ENCODE results near the gene GYS1.

Gene GYS1

GRCh38 chr19:48994035-48994386, 902 bp upstream of the GYS1 start:
- H3K9me3 ChIP-seq (ENCODE audit: control insufficient read depth, low read depth, low read length): no peaks in the 10 kb centered on the region
- peak overlapping the region; percentile 46 for H3K27ac ChIP-seq (ENCODE audit: low read length)
- H3K27me3 ChIP-seq (ENCODE audit: control insufficient read depth, insufficient read depth, low read length): no peaks in the 10 kb centered on the region
- H3K9ac ChIP-seq (ENCODE audit: low read length): peak overlapping the region; percentile 66
- no peaks in the 10 kb centered on the region for H3K4me1 ChIP-seq (ENCODE audit: control insufficient read depth, low read depth, low read length)
- peak overlapping the region; percentile 85 for H3K4me3 ChIP-seq (ENCODE audit: low read length)
- H3K36me3 ChIP-seq (ENCODE audit: control insufficient read depth, low read depth, low read length): no peaks in the 10 kb centered on the region

GRCh38 chr19:48992581-48993174, 431 bp downstream of the GYS1 start:
- H3K9me3 ChIP-seq (ENCODE audit: control insufficient read depth, low read depth, low read length): no peaks in the 10 kb centered on the region
- peak overlapping the region; percentile 85 for H3K4me3 ChIP-seq (ENCODE audit: low read length)
- peak overlapping the region; percentile 25 for H3K27ac ChIP-seq (ENCODE audit: low read length)
- peaks cover 10% of the 10 kb centered on the region for H3K36me3 ChIP-seq (ENCODE audit: control insufficient read depth, low read depth, low read length)
- no peaks in the 10 kb centered on the region for H3K27me3 ChIP-seq (ENCODE audit: control insufficient read depth, insufficient read depth, low read length)
- peak overlapping the region; percentile 73 for H3K9ac ChIP-seq (ENCODE audit: low read length)
- no peaks in the 10 kb centered on the region for H3K4me1 ChIP-seq (ENCODE audit: control insufficient read depth, low read depth, low read length)

- Histone ChIP-seq H3K9ac (ENCODE audit: low read length) (peak overlapping the region; percentile 73), H3K4me3 (ENCODE audit: low read length) (peak overlapping the region; percentile 85), H3K4me1 (ENCODE audit: control insufficient read depth, low read depth, low read length) (no peaks in the 10 kb centered on the region), H3K36me3 (ENCODE audit: control insufficient read depth, low read depth, low read length) (peaks cover 10% of the 10 kb centered on the region), H3K27ac (ENCODE audit: low read length) (peak overlapping the region; percentile 25), H3K9me3 (ENCODE audit: control insufficient read depth, low read depth, low read length) (no peaks in the 10 kb centered on the region), H3K27me3 (ENCODE audit: control insufficient read depth, insufficient read depth, low read length) (no peaks in the 10 kb centered on the region)
These were observed 1.1 kb downstream of the GYS1 start for GRCh38 chr19:48991873-48992580.

- Histone ChIP-seq H3K4me3 (ENCODE audit: low read length) (no peak overlapping the region), H3K9ac (ENCODE audit: low read length) (no peak overlapping the region), H3K36me3 (ENCODE audit: control insufficient read depth, low read depth, low read length) (peaks cover 10% of the 10 kb centered on the region), H3K4me1 (ENCODE audit: control insufficient read depth, low read depth, low read length) (no peaks in the 10 kb centered on the region), H3K9me3 (ENCODE audit: control insufficient read depth, low read depth, low read length) (no peaks in the 10 kb centered on the region), H3K27me3 (ENCODE audit: control insufficient read depth, insufficient read depth, low read length) (no peaks in the 10 kb centered on the region), H3K27ac (ENCODE audit: low read length) (no peak overlapping the region)
These were observed 2.0 kb downstream of the GYS1 start for GRCh38 chr19:48991011-48991609.

- H3K27ac ChIP-seq (ENCODE audit: low read length): no peak overlapping the region
- H3K27me3 ChIP-seq (ENCODE audit: control insufficient read depth, insufficient read depth, low read length): no peaks in the 10 kb centered on the region
- no peak overlapping the region for H3K4me3 ChIP-seq (ENCODE audit: low read length)
- no peaks in the 10 kb centered on the region for H3K4me1 ChIP-seq (ENCODE audit: control insufficient read depth, low read depth, low read length)
- H3K9ac ChIP-seq (ENCODE audit: low read length): no peak overlapping the region
- H3K9me3 ChIP-seq (ENCODE audit: control insufficient read depth, low read depth, low read length): no peaks in the 10 kb centered on the region
- peaks cover 10% of the 10 kb centered on the region for H3K36me3 ChIP-seq (ENCODE audit: control insufficient read depth, low read depth, low read length)
These were observed 2.7 kb downstream of the GYS1 start for GRCh38 chr19:48990400-48990799.

- Histone ChIP-seq H3K4me1 (ENCODE audit: control insufficient read depth, low read depth, low read length) (no peaks in the 10 kb centered on the region), H3K4me3 (ENCODE audit: low read length) (no peak overlapping the region), H3K9me3 (ENCODE audit: control insufficient read depth, low read depth, low read length) (no peaks in the 10 kb centered on the region), H3K9ac (ENCODE audit: low read length) (no peak overlapping the region), H3K27me3 (ENCODE audit: control insufficient read depth, insufficient read depth, low read length) (no peaks in the 10 kb centered on the region), H3K36me3 (ENCODE audit: control insufficient read depth, low read depth, low read length) (peaks cover 10% of the 10 kb centered on the region), H3K27ac (ENCODE audit: low read length) (no peak overlapping the region)
These were observed 3.3 kb downstream of the GYS1 start for GRCh38 chr19:48989701-48990291.

- Histone ChIP-seq H3K4me3 (ENCODE audit: low read length) (no peak overlapping the region), H3K36me3 (ENCODE audit: control insufficient read depth, low read depth, low read length) (peaks cover 10% of the 10 kb centered on the region), H3K27me3 (ENCODE audit: control insufficient read depth, insufficient read depth, low read length) (no peaks in the 10 kb centered on the region), H3K9me3 (ENCODE audit: control insufficient read depth, low read depth, low read length) (no peaks in the 10 kb centered on the region), H3K4me1 (ENCODE audit: control insufficient read depth, low read depth, low read length) (no peaks in the 10 kb centered on the region), H3K27ac (ENCODE audit: low read length) (no peak overlapping the region), H3K9ac (ENCODE audit: low read length) (no peak overlapping the region)
These were observed 4.2 kb downstream of the GYS1 start for GRCh38 chr19:48988860-48989259.

- Histone ChIP-seq H3K4me1 (ENCODE audit: control insufficient read depth, low read depth, low read length) (no peaks in the 10 kb centered on the region), H3K9ac (ENCODE audit: low read length) (no peak overlapping the region), H3K36me3 (ENCODE audit: control insufficient read depth, low read depth, low read length) (peaks cover 10% of the 10 kb centered on the region), H3K4me3 (ENCODE audit: low read length) (no peak overlapping the region), H3K27me3 (ENCODE audit: control insufficient read depth, insufficient read depth, low read length) (no peaks in the 10 kb centered on the region), H3K27ac (ENCODE audit: low read length) (no peak overlapping the region), H3K9me3 (ENCODE audit: control insufficient read depth, low read depth, low read length) (no peaks in the 10 kb centered on the region)
These were observed 4.8 kb downstream of the GYS1 start for GRCh38 chr19:48988286-48988685.

- Histone ChIP-seq H3K9me3 (ENCODE audit: control insufficient read depth, low read depth, low read length) (no peaks in the 10 kb centered on the region), H3K27ac (ENCODE audit: low read length) (no peak overlapping the region), H3K27me3 (ENCODE audit: control insufficient read depth, insufficient read depth, low read length) (no peaks in the 10 kb centered on the region), H3K4me1 (ENCODE audit: control insufficient read depth, low read depth, low read length) (no peaks in the 10 kb centered on the region), H3K4me3 (ENCODE audit: low read length) (no peak overlapping the region), H3K9ac (ENCODE audit: low read length) (no peak overlapping the region), H3K36me3 (ENCODE audit: control insufficient read depth, low read depth, low read length) (peaks cover 14% of the 10 kb centered on the region)
These were observed 5.8 kb downstream of the GYS1 start for GRCh38 chr19:48987323-48987722.

- H3K9me3 ChIP-seq (ENCODE audit: control insufficient read depth, low read depth, low read length): no peaks in the 10 kb centered on the region
- H3K9ac ChIP-seq (ENCODE audit: low read length): no peak overlapping the region
- peaks cover 14% of the 10 kb centered on the region for H3K36me3 ChIP-seq (ENCODE audit: control insufficient read depth, low read depth, low read length)
- no peak overlapping the region for H3K4me3 ChIP-seq (ENCODE audit: low read length)
- H3K27ac ChIP-seq (ENCODE audit: low read length): no peak overlapping the region
- no peaks in the 10 kb centered on the region for H3K4me1 ChIP-seq (ENCODE audit: control insufficient read depth, low read depth, low read length)
- H3K27me3 ChIP-seq (ENCODE audit: control insufficient read depth, insufficient read depth, low read length): no peaks in the 10 kb centered on the region
These were observed 6.9 kb downstream of the GYS1 start for GRCh38 chr19:48986211-48986610.

- no peak overlapping the region for H3K4me3 ChIP-seq (ENCODE audit: low read length)
- no peak overlapping the region for H3K9ac ChIP-seq (ENCODE audit: low read length)
- no peaks in the 10 kb centered on the region for H3K27me3 ChIP-seq (ENCODE audit: control insufficient read depth, insufficient read depth, low read length)
- H3K36me3 ChIP-seq (ENCODE audit: control insufficient read depth, low read depth, low read length): peaks cover 14% of the 10 kb centered on the region
- no peak overlapping the region for H3K27ac ChIP-seq (ENCODE audit: low read length)
- H3K9me3 ChIP-seq (ENCODE audit: control insufficient read depth, low read depth, low read length): no peaks in the 10 kb centered on the region
- no peaks in the 10 kb centered on the region for H3K4me1 ChIP-seq (ENCODE audit: control insufficient read depth, low read depth, low read length)
These were observed 7.4 kb downstream of the GYS1 start for GRCh38 chr19:48985711-48986110.

All from iPS-18a (cell line).